ENCODE results near the gene ZFAND3.

- TF ChIP-seq CTCF (IDR thresholded peaks at IDR 0.05) (no peak), POLR2A (IDR thresholded peaks at IDR 0.05) (no peak)
These were observed 192.4 kb downstream of the ZFAND3 start for GRCh38 chr6:38011937-38012336.
